Stomach (tissue), 4 donors: ENCODE measurements around the gene CACTIN.

Source experiments
- CTCF ChIP-seq, 7 experiments: fragments of 450-650 bp in 4 of 7; fragments of 200-600 bp in 3 of 7; sonication (generic) in 3 of 7; IDR thresholded peaks; one replicate each; pipeline ENCODE4 v1.5.1; 2016 to 2019; ENCODE audit warnings: antibody characterized with exemption in 7 of 7, control low read depth in 2 of 7, mild to moderate bottlenecking in 1 of 7
- POLR2AphosphoS5 ChIP-seq, 3 donors: sonication (generic); formaldehyde crosslinking; IDR thresholded peaks; one replicate each; pipeline ENCODE4 v1.6.1; 2016; ENCODE audit warnings: antibody characterized with exemption in 3 of 3

GRCh38 chr19:3620145-3620816, 6.3 kb downstream of the CACTIN start:
- no peak for TF ChIP-seq CTCF (IDR thresholded peaks at IDR 0.05)
- no peak for TF ChIP-seq POLR2AphosphoS5 (IDR thresholded peaks at IDR 0.05)
